B cell (primary cell): ENCODE results near the gene KCNK4. TPM values are rescaled to one million over a fixed set of nuclear protein-coding genes. Genes with fewer than 3 reads are reported as not detected.
A peak's percentile ranks its signal among the peaks of the same experiment; 100 is the strongest.

Experiments used
- ATAC-seq: fragments of 200-7000 bp; cut with Tn5 transposase; one replicate; pipeline ENCODE4 v1.10.0; 2021; ENCODE audit warnings: low read depth, mild to moderate bottlenecking, moderate number of reproducible peaks, moderate library complexity
- CTCF ChIA-PET: fragments of 350-600 bp; sonication (Branson Sonifier 250); formaldehyde crosslinking; loops from one replicate; lab custom pipeline; 2021; ENCODE audit warnings: antibody characterized with exemption, inconsistent platforms; lab: Charles Lee
- POLR2A ChIA-PET: fragments of 350-600 bp; sonication (Branson Sonifier 250); formaldehyde crosslinking; loops from one replicate; lab custom pipeline; 2021; ENCODE audit warnings: antibody characterized with exemption; lab: Charles Lee
- DNase-seq: peaks from one replicate; pipeline ENCODE4 v3.0.0; 2013
- H2AFZ ChIP-seq: 2 replicates; pipeline ENCODE4 v1.6.1; 2012; ENCODE audit warnings: mild to moderate bottlenecking, low read depth, low read length; ENCODE audit not compliant: insufficient read depth, poor library complexity, severe bottlenecking
- H3K27ac ChIP-seq, 2 donors: 1 replicate in 1 of 2; 2 replicates in 1 of 2; pipeline ENCODE4 v1.5.1; 2012 to 2013; ENCODE audit warnings: low read length in 2 of 2, mild to moderate bottlenecking in 2 of 2, moderate library complexity in 1 of 2
- H3K27me3 ChIP-seq, 4 experiments: fragments of 200-600 bp in 1 of 4; sonication (generic) in 1 of 4; replicated peaks in 1 of 4; 1 replicate in 2 of 4; 2 replicates in 2 of 4; pipeline versions ENCODE4 v1.6.1 to v1.7.0; 2013 to 2016; ENCODE audit warnings: low read length in 3 of 4, mild to moderate bottlenecking in 2 of 4, mixed read lengths in 1 of 4, moderate library complexity in 1 of 4; ENCODE audit not compliant: insufficient read depth in 4 of 4, control insufficient read depth in 3 of 4; ENCODE audit errors: control extremely low read depth in 1 of 4
- H3K36me3 ChIP-seq, 2 experiments: replicated peaks in 1 of 2; 1 replicate in 1 of 2; 2 replicates in 1 of 2; pipeline versions ENCODE4 v1.6.1 to v1.7.1; 2013; ENCODE audit warnings: low read length in 1 of 2; ENCODE audit not compliant: insufficient read depth in 2 of 2, control insufficient read depth in 1 of 2; ENCODE audit errors: control extremely low read depth in 1 of 2, extremely low read depth in 1 of 2
- H3K4me1 ChIP-seq, 2 donors: fragments of 200-600 bp in 1 of 2; sonication (generic) in 1 of 2; 1 replicate in 1 of 2; 2 replicates in 1 of 2; pipeline versions ENCODE4 v1.5.1 to v1.6.1; 2013 to 2017; ENCODE audit warnings: low read length in 2 of 2; ENCODE audit not compliant: control insufficient read depth in 2 of 2, insufficient read depth in 2 of 2
- H3K4me2 ChIP-seq: replicated peaks from 2 replicates; pipeline ENCODE3; 2012; ENCODE audit warnings: mild to moderate bottlenecking, low read depth, low read length; ENCODE audit not compliant: poor library complexity, severe bottlenecking
- H3K4me3 ChIP-seq, 5 experiments: fragments of 200-600 bp in 1 of 5; sonication (generic) in 1 of 5; 1 replicate in 3 of 5; 2 replicates in 2 of 5; pipeline versions ENCODE4 v1.5.1 to v1.7.0; 2011 to 2016; ENCODE audit warnings: low read length in 4 of 5, mild to moderate bottlenecking in 4 of 5, low read depth in 2 of 5, control low read depth in 1 of 5, moderate library complexity in 1 of 5; ENCODE audit not compliant: insufficient read depth in 1 of 5; ENCODE audit errors: control extremely low read depth in 1 of 5, extremely low read depth in 1 of 5
- H3K79me2 ChIP-seq: fragments of 200-600 bp; sonication (generic); one replicate; pipeline ENCODE4 v1.6.0; 2016; ENCODE audit warnings: low read length; ENCODE audit not compliant: control insufficient read depth, insufficient read depth
- H3K9ac ChIP-seq: fragments of 200-600 bp; sonication (generic); 2 replicates; pipeline ENCODE4 v1.6.1; 2017; ENCODE audit warnings: mild to moderate bottlenecking, low read length, moderate library complexity
- H3K9me3 ChIP-seq, 3 donors: one replicate each; pipeline versions ENCODE4 v1.6.1 to v1.7.1; 2013; ENCODE audit warnings: low read length in 2 of 3; ENCODE audit not compliant: control insufficient read depth in 2 of 3, insufficient read depth in 1 of 3; ENCODE audit errors: control extremely low read depth in 1 of 3
- H4K20me1 ChIP-seq: 2 replicates; pipeline ENCODE4 v1.6.0; 2012; ENCODE audit warnings: mild to moderate bottlenecking, low read length; ENCODE audit not compliant: insufficient read depth, control insufficient read depth, poor library complexity, severe bottlenecking
- H3K27ac Mint-ChIP-seq: one replicate; pipeline ENCODE4 v1.8.0; 2021; ENCODE audit warnings: mixed read lengths
- H3K27me3 Mint-ChIP-seq: one replicate; pipeline ENCODE4 v1.8.0; 2021; ENCODE audit warnings: mixed read lengths
- H3K4me1 Mint-ChIP-seq: one replicate; pipeline ENCODE4 v1.8.0; 2021; ENCODE audit warnings: mixed read lengths
- H3K4me3 Mint-ChIP-seq: one replicate; pipeline ENCODE4 v1.8.0; 2021; ENCODE audit warnings: mixed read lengths
- H3K9me3 Mint-ChIP-seq: one replicate; pipeline ENCODE4 v1.8.0; 2022; ENCODE audit warnings: mixed read lengths; ENCODE audit not compliant: insufficient read depth
- CTCF ChIP-seq: fragments of 200-600 bp; IDR thresholded peaks from one replicate; pipeline ENCODE4 v1.8.0; 2022; ENCODE audit warnings: antibody characterized with exemption, mild to moderate bottlenecking
- EZH2 ChIP-seq: IDR thresholded peaks from 2 replicates; pipeline ENCODE4 v1.6.1; 2012; ENCODE audit warnings: borderline replicate concordance, low read depth, mild to moderate bottlenecking, moderate library complexity, low read length; ENCODE audit not compliant: insufficient read depth, poor library complexity, severe bottlenecking
- WGBS: methylation state at CpG from one replicate; pipeline ENCODE4 v1.1.5; 2013; ENCODE audit warnings: missing lambda C conversion rate; ENCODE audit not compliant: insufficient coverage; 5-methylcytosine and 5-hydroxymethylcytosine counted together
- intact Hi-C: fragments of 100-400 bp; cut with micrococcal nuclease; formaldehyde crosslinking; loops from one replicate; pipeline ENCODE4 v1.10.0; 2022
- polyA plus RNA-seq: library from polyadenylated mRNA; depleted of rRNA; stranded (reverse); fragments of >200 nt; gene quantifications from 2 replicates; pipeline ENCODE4 v1.2.3, GENCODE V29; 2012
- total RNA-seq, 2 donors: library from RNA; stranded (reverse); fragments of 120-200 nt in 1 of 2; gene quantifications; 1 replicate in 1 of 2; 2 replicates in 1 of 2; pipeline versions ENCODE4 v1.2.3 to v1.2.4, GENCODE V29; 2013 to 2022

KCNK4 gene
- total and polyA plus RNA-seq, 2 donors (not counting 1 experiment from before 2014, with no cell fraction given) = 0.32 TPM; not detected in 1

DNA sequence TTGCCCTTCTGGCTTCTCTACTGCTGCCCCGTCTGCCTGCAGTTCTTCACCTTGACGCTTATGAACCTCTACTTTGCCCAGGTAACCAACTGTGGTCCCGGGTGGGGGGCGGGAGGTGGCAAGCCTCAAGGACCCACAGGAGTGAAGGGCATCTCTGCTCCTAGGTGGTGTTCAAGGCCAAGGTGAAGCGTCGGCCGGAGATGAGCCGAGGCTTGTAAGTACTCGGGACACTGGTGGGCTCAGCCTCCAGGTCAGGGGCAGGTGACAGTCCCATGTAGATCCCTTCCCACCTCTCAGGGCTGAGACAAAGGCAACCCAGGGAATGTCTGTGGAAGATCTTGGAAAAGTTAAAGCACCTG, 4.3 kb upstream of the KCNK4 start:
- Histone ChIP-seq H3K9me3 (peaks cover 0 to 6% (median 0%) of the 10 kb centered on the region in 3 donors), H3K4me2 (no peak overlapping the region), H3K79me2 (peaks cover 35% of the 10 kb centered on the region), H3K27me3 (peaks cover 0 to 14% (median 6%) of the 10 kb centered on the region in 4 experiments), H4K20me1 (peaks cover 22% of the 10 kb centered on the region), H3K27ac (no peak overlapping the region), H3K9ac (no peak overlapping the region), H2AFZ (no peak overlapping the region), H3K4me1 (peaks cover 19 to 21% of the 10 kb centered on the region in 2 donors), H3K4me3 (no peak overlapping the region), H3K36me3 (peaks cover 0 to 7% of the 10 kb centered on the region in 2 experiments)
- ChIA-PET POLR2A (interaction anchor here (5.7 kb wide), 1 partner anchor 17 kb away, joined by 67 read pairs; no protein-coding TSS in a partner anchor), CTCF (interaction anchor here (1.0 to 6.8 kb wide), 5 partner anchors 16 to 82 kb away, joined by 3 to 47 read pairs (median 5); partner anchors contain the start of genes CATSPERZ, FERMT3 and PRDX5)
- Mint-ChIP-seq H3K27ac (peak overlapping the region; percentile 75), H3K4me3 (peak overlapping the region; percentile 78), H3K27me3 (peaks cover 6% of the 10 kb centered on the region), H3K9me3 (no peaks in the 10 kb centered on the region), H3K4me1 (peaks cover 24% of the 10 kb centered on the region)
- TF ChIP-seq EZH2 = no peak
- TF ChIP-seq CTCF = no peak
- no peak for DNase-seq
- intact Hi-C loops = no loop called here
- 95% methylated on average over 9 of the region's 9 CpGs for WGBS
- no peak for ATAC-seq

- ATAC-seq (no peak), DNase-seq (no peak)
- CTCF ChIA-PET = interaction anchor here (2.1 to 6.8 kb wide), 3 partner anchors 15 to 83 kb away, joined by 5 to 47 read pairs (median 8); partner anchors contain the start of gene CATSPERZ
- no peak overlapping the region for H2AFZ ChIP-seq
- WGBS = 97% methylated on average over 33 of the region's 33 CpGs
- peaks cover 0 to 20% (median 11%) of the 10 kb centered on the region in 4 experiments for H3K27me3 ChIP-seq
- H3K9me3 ChIP-seq = peaks cover 0 to 11% (median 0%) of the 10 kb centered on the region in 3 donors
- Mint-ChIP-seq H3K27ac (no peak overlapping the region), H3K4me3 (peak overlapping the region; percentile 29), H3K27me3 (peaks cover 9% of the 10 kb centered on the region), H3K9me3 (no peaks in the 10 kb centered on the region), H3K4me1 (peaks cover 26% of the 10 kb centered on the region)
- peaks cover 27 to 29% of the 10 kb centered on the region in 2 donors for H3K4me1 ChIP-seq
- no peak overlapping the region for H3K4me3 ChIP-seq
- H3K9ac ChIP-seq = no peak overlapping the region
- H3K79me2 ChIP-seq = peaks cover 26% of the 10 kb centered on the region
- no peak overlapping the region for H3K27ac ChIP-seq
- TF ChIP-seq EZH2 (no peak), CTCF (no peak)
- H3K4me2 ChIP-seq = no peak overlapping the region
- POLR2A ChIA-PET = interaction anchor here (0.6 kb wide), 1 partner anchor 22 kb away, joined by 5 read pairs; no protein-coding TSS in a partner anchor
- intact Hi-C loops = no loop called here
- no peaks in the 10 kb centered on the region for H3K36me3 ChIP-seq
- H4K20me1 ChIP-seq = peaks cover 27% of the 10 kb centered on the region
These were observed 3.3 kb upstream of the KCNK4 start for GRCh38 chr11:64287676-64288352.
